Fibroblast of mammary gland (primary cell): Measurements from ENCODE around the gene SKI.

Experiments used
- DNase-seq: peaks from one replicate; pipeline ENCODE4 v3.0.0-alpha.2; 2010; ENCODE audit warnings: low read depth
- H3K4me3 ChIP-seq: 2 replicates; pipeline ENCODE4 v1.5.1; 2011; ENCODE audit warnings: low read depth, mild to moderate bottlenecking, low read length, moderate library complexity; ENCODE audit not compliant: control insufficient read depth
- TF ChIP-seq, protein P1 (sequence below): conservative IDR thresholded peaks from 2 replicates; pipeline ENCODE4 v1.5.1; 2011; ENCODE audit warnings: low read depth, low read length, inconsistent platforms; ENCODE audit not compliant: control insufficient read depth, insufficient read depth

Gene SKI

GRCh38 chr1:2298685-2299084, 70.6 kb downstream of the SKI start:
- TF ChIP-seq, protein P1, sequence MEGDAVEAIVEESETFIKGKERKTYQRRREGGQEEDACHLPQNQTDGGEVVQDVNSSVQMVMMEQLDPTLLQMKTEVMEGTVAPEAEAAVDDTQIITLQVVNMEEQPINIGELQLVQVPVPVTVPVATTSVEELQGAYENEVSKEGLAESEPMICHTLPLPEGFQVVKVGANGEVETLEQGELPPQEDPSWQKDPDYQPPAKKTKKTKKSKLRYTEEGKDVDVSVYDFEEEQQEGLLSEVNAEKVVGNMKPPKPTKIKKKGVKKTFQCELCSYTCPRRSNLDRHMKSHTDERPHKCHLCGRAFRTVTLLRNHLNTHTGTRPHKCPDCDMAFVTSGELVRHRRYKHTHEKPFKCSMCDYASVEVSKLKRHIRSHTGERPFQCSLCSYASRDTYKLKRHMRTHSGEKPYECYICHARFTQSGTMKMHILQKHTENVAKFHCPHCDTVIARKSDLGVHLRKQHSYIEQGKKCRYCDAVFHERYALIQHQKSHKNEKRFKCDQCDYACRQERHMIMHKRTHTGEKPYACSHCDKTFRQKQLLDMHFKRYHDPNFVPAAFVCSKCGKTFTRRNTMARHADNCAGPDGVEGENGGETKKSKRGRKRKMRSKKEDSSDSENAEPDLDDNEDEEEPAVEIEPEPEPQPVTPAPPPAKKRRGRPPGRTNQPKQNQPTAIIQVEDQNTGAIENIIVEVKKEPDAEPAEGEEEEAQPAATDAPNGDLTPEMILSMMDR = no peak
- DNase-seq = no peak
- no peak overlapping the region for H3K4me3 ChIP-seq

GRCh38 chr1:2299131-2299627, 71.1 kb downstream of the SKI start:
- TF ChIP-seq, protein P1 = no peak
- no peak overlapping the region for H3K4me3 ChIP-seq
- no peak for DNase-seq

DNA sequence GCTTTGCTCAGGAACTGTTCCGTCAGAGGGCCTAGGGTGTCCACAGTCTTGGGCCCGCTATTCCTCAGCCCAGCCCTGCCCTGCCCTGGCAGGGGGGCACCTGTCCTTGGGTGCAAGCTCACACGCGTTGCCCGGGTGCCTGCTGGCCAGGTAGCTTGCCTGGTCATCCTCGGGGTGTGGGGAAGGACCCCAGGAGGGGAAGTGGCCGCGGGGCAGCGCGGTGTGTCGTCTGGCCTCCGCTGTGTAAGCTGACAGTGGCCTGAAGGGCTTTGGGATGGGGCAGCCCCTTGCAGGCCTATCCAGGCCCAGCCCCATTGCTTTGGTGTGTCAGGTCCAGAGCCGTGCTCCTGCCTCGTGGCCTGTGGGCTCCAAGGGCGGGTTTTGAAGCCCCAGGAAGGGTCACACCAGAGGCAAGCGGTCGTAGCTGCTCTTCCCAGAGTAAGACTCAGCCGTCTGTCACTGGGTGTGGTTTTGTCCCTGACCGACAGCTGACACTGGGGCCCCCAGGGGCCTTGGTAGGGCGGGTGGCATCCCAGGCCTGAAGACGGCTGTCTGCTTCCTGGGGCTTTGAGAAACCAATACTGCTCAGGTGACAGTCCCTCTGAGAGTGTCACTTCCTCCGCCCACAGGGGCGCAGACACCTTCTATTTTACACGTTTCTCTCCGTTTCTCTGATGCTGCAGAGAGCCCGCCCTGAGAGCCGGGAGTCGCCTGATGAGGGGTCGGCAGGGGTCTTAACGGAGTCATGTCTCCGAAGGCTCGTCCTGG, 72.1 kb downstream of the SKI start:
- TF ChIP-seq, protein P1 = no peak
- no peak for DNase-seq
- H3K4me3 ChIP-seq = no peak overlapping the region

DNA sequence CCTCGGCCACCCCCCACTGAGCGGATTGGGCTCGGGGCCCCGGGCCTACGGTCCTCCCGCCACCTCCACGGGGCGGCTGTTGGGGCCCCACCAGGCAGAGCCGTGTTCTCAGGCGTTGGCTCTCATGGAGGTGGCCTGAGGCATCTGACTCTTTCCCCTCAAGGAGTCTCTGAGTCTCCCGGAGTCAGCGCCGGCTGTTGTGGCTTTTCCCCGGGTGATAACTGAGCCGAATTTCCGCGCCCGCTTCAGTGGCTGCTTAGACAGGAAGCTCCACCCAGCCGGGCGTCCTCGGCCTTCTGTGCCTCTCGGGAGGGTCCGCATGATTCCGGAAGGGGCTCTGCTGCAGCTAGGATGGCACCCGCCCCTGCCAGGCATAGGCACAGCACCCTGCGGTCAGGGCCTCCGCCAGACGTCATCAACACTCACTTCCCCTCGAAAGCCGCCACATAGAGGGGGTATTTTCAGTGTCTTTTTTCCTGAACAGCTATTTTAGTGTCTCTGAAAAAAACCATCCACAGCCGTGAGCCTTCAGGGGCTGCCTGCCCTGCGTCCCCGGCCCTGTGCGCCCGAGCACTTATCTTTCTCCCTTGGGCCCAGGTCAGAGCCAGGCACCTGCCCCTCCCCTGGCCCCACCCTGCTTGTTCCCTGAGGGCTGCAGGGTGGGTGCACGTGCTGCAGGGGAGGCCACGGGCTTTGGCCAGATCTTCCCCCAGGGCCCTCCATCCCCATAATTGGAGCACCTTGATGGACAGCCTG, 72.9 kb downstream of the SKI start:
- no peak overlapping the region for H3K4me3 ChIP-seq
- no peak for DNase-seq

DNA sequence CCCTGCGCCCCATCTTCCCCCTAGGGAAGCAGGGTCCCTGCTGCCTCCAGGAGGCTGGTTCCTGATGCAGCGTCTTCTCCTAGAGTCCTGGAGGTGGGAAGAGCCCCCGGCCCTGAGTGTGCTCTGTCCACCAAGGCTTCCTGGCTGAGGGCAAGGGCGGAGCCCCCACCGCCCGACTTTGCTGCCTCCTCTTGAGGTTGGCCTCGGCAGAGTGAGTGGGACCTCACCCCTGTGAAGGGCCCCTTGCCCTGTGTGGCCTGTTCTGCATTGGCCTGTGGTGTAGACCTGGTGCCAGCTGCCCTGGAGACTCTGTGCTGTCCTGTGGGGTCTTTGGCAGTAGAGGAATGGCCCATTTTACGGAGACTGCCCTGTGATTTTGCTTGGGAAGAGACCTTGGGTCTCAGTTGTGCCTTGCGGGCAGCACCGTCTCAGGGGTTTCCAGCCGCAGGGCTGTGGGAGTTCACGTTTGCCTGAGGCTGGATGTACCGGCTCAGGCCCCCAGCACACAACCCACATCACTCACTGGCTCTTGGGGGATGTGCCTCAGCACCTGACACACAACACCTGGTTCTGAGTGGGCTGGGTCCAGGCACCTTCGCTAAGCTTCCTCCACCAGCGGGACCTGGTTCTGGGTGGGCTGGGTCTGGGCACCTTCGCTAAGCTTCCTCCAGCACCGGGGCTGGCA, 73.6 kb downstream of the SKI start:
- TF ChIP-seq, protein P1 = no peak
- no peak overlapping the region for H3K4me3 ChIP-seq
- DNase-seq = no peak

More for the DNA sequence above, 72.9 kb downstream of the SKI start:
- TF ChIP-seq, protein P1 = no peak

DNA sequence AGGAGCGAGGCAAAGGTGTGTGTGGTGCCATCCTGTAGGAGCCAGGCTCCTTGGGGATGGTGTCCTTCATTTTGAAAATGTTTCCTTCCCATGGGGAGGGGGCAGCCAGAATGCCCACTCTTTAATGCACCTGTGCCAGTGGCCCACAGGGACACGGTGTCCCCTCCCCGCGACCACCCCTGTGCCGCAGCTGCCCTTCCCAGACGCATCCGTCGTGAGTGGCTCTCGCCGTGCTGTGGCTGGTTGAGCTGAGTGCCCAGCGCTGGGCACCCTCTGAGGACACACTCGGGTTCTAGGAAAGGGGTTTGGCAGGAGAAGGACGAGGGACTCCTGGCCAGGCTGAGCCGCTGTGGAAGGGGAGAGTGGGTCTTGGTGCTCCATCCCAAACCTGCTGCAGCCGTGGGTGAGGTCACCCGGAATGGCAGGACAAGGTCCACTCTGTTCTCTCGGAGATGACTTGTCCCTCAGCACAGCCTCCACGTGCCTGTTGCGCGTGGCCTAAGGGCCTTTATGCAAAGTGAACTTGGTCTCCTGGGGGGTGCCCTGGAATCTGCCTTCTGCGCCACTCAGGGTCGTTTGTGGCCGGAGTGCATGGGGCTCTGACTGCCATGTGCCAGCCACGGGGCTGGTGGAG, 74.3 kb downstream of the SKI start:
- TF ChIP-seq, protein P1 = no peak
- H3K4me3 ChIP-seq = no peak overlapping the region
- no peak for DNase-seq
